Measurements from ENCODE around the gene DYNC1I1.

DNA sequence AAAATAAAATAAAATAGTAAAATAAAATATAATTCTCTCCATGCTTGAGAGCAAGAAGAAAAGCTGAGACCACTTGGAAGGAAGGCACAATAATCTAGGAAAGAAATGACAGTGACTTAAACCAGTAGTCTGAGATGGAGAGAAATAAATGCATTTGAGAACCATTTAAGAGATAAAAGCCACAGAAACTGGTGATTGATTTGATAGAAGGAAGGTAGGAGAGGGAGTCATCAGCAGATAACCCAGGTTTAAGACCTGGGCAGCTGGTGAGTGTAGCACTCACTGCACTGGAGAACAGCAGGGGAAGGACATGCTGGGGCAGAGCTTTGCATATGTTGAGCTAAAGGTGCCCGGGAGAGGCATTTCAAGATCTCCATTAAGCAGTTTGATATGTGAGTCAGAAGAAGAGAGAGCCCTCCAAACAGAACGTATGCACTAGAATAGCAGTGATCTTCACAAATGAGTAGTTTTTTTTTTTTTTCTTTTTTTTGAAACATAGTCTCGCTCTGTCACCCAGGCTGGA lies 268.0 kb downstream of the DYNC1I1 start:
- TF ChIP-seq EZH2phosphoT487 (IDR thresholded peaks at IDR 0.05; ENCODE audit: borderline replicate concordance): no peak
- TF ChIP-seq, protein P1, sequence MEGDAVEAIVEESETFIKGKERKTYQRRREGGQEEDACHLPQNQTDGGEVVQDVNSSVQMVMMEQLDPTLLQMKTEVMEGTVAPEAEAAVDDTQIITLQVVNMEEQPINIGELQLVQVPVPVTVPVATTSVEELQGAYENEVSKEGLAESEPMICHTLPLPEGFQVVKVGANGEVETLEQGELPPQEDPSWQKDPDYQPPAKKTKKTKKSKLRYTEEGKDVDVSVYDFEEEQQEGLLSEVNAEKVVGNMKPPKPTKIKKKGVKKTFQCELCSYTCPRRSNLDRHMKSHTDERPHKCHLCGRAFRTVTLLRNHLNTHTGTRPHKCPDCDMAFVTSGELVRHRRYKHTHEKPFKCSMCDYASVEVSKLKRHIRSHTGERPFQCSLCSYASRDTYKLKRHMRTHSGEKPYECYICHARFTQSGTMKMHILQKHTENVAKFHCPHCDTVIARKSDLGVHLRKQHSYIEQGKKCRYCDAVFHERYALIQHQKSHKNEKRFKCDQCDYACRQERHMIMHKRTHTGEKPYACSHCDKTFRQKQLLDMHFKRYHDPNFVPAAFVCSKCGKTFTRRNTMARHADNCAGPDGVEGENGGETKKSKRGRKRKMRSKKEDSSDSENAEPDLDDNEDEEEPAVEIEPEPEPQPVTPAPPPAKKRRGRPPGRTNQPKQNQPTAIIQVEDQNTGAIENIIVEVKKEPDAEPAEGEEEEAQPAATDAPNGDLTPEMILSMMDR (conservative IDR thresholded peaks at IDR 0.05; ENCODE audit: low read length): no peak

All from Loucy (cell line).